Esophagus (tissue), 2 donors: ENCODE measurements around the gene DNAH3. TPM values are rescaled to one million over a fixed set of nuclear protein-coding genes. Genes with fewer than 3 reads are reported as not detected.

ENCODE experiments used
- H3K27ac ChIP-seq, 2 donors: one replicate each; pipeline ENCODE4 v1.5.1; 2013; ENCODE audit warnings: low read depth in 2 of 2, mild to moderate bottlenecking in 2 of 2, inconsistent platforms in 1 of 2, low read length in 1 of 2, moderate library complexity in 1 of 2
- H3K27me3 ChIP-seq, 2 donors: one replicate each; pipeline ENCODE4 v1.6.1; 2013; ENCODE audit warnings: low read length in 2 of 2, control low read depth in 1 of 2, mild to moderate bottlenecking in 1 of 2; ENCODE audit not compliant: insufficient read depth in 2 of 2, control insufficient read depth in 1 of 2
- H3K36me3 ChIP-seq, 2 donors: one replicate each; pipeline ENCODE4 v1.6.1; 2013; ENCODE audit warnings: low read length in 1 of 2; ENCODE audit not compliant: control insufficient read depth in 2 of 2, insufficient read depth in 2 of 2
- H3K4me1 ChIP-seq, 2 donors: one replicate each; pipeline ENCODE4 v1.6.1; 2013; ENCODE audit warnings: low read length in 1 of 2; ENCODE audit not compliant: control insufficient read depth in 2 of 2, insufficient read depth in 2 of 2
- H3K4me3 ChIP-seq, 2 donors: one replicate each; pipeline ENCODE4 v1.5.1; 2013; ENCODE audit warnings: low read length in 2 of 2, mild to moderate bottlenecking in 2 of 2, low read depth in 1 of 2, moderate library complexity in 1 of 2
- H3K9me3 ChIP-seq, 2 donors: one replicate each; pipeline ENCODE4 v1.6.1; 2013; ENCODE audit warnings: mild to moderate bottlenecking in 2 of 2, low read depth in 1 of 2, low read length in 1 of 2, moderate library complexity in 1 of 2; ENCODE audit not compliant: control insufficient read depth in 2 of 2, insufficient read depth in 1 of 2
- WGBS, 2 donors: extraction: QIAGEN DNeasy Blood & Tissue Kit; methylation state at CpG; one replicate each; pipeline ENCODE4 v1.1.7; 2013; 5-methylcytosine and 5-hydroxymethylcytosine counted together
- polyA plus RNA-seq, 2 donors: library from polyadenylated mRNA; stranded (reverse); fragments of 200-250 nt; gene quantifications; one replicate each; pipeline ENCODE4 v1.2.3, GENCODE V29; 2013
- donor health status: healthy with polysubstance abuse.
- donor health status: Bipolar disorder and iron deficiency.

DNAH3 gene
- polyA plus RNA-seq, 2 donors: 0.07 to 0.18 TPM

- no peaks in the 10 kb centered on the region for H3K4me1 ChIP-seq
- H3K36me3 ChIP-seq: no peaks in the 10 kb centered on the region
- no peak overlapping the region for H3K27ac ChIP-seq
- no peaks in the 10 kb centered on the region for H3K9me3 ChIP-seq
- H3K27me3 ChIP-seq: no peaks in the 10 kb centered on the region
- 79 to 84% methylated on average over 3 of the region's 3 CpGs for WGBS, 2 donors
- no peak overlapping the region for H3K4me3 ChIP-seq
Measured at GRCh38 chr16:21036471-21036870, 114.2 kb downstream of the DNAH3 start.

GRCh38 chr16:21033704-21034103 lies 116.9 kb downstream of the DNAH3 start:
- no peaks in the 10 kb centered on the region for H3K9me3 ChIP-seq
- no peak overlapping the region for H3K27ac ChIP-seq
- H3K36me3 ChIP-seq: no peaks in the 10 kb centered on the region
- no peaks in the 10 kb centered on the region for H3K4me1 ChIP-seq
- no peaks in the 10 kb centered on the region for H3K27me3 ChIP-seq
- no peak overlapping the region for H3K4me3 ChIP-seq
- 54 to 69% methylated on average over 10 of the region's 10 CpGs for WGBS, 2 donors

DNA sequence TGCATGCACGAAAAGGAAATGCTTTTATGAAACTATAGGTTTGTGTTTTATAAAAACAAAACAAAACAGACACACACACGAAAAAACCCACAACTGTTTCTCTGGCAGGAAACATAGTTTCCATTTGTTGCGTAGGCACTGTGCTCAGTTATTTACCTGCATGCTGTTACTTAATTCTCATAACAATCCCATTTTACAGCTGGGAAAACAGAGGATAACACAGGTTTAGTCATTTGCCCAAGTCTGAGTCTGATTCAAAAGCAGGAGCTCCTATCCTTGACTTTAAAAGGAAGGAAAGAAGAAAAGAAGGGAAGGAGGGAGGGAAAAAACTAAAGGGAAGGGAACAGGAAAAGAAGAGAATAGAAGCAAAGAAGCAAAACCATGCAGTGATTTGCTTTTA lies 117.4 kb downstream of the DNAH3 start:
- Histone ChIP-seq H3K27ac (no peak overlapping the region), H3K4me1 (no peaks in the 10 kb centered on the region), H3K36me3 (no peaks in the 10 kb centered on the region), H3K9me3 (no peaks in the 10 kb centered on the region), H3K4me3 (no peak overlapping the region), H3K27me3 (no peaks in the 10 kb centered on the region)
- WGBS, 2 donors: 72 to 77% methylated on average over 3 of the region's 3 CpGs

GRCh38 chr16:21028728-21029127 lies 121.9 kb downstream of the DNAH3 start:
- H3K4me1 ChIP-seq: no peaks in the 10 kb centered on the region
- no peaks in the 10 kb centered on the region for H3K36me3 ChIP-seq
- 68 to 80% methylated on average over 4 of the region's 4 CpGs for WGBS, 2 donors
- no peaks in the 10 kb centered on the region for H3K27me3 ChIP-seq
- H3K4me3 ChIP-seq: no peak overlapping the region
- H3K27ac ChIP-seq: no peak overlapping the region
- no peaks in the 10 kb centered on the region for H3K9me3 ChIP-seq

DNA sequence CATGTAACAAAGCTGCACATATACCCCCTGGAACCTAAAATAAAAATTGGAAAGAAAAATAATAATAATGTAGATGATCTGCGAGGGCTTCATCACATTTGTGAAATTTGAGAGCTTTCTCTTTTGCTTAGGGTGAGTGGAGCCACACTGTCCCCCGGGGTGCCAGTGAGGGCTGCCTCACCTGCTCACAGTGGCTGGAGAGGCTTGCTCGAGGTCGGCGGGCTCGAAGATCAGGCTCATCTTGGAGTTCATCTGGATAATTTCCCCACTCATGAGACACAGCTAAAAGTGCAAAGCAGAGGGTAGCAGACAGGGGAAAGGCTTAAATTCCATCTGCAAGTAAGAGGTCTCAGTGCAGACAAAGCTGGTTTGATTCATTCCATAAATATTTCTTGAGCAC lies 123.8 kb downstream of the DNAH3 start:
- 88 to 91% methylated on average over 6 of the region's 6 CpGs for WGBS, 2 donors
- no peaks in the 10 kb centered on the region for H3K9me3 ChIP-seq
- no peak overlapping the region for H3K27ac ChIP-seq
- H3K4me1 ChIP-seq: no peaks in the 10 kb centered on the region
- no peaks in the 10 kb centered on the region for H3K36me3 ChIP-seq
- H3K4me3 ChIP-seq: no peak overlapping the region
- no peaks in the 10 kb centered on the region for H3K27me3 ChIP-seq

GRCh38 chr16:21023509-21024202 lies 127.0 kb downstream of the DNAH3 start:
- Histone ChIP-seq H3K4me3 (no peak overlapping the region), H3K4me1 (no peaks in the 10 kb centered on the region), H3K27ac (no peak overlapping the region), H3K27me3 (no peaks in the 10 kb centered on the region), H3K36me3 (no peaks in the 10 kb centered on the region), H3K9me3 (no peaks in the 10 kb centered on the region)
- 73 to 83% methylated on average over 9 of the region's 9 CpGs for WGBS, 2 donors

DNA sequence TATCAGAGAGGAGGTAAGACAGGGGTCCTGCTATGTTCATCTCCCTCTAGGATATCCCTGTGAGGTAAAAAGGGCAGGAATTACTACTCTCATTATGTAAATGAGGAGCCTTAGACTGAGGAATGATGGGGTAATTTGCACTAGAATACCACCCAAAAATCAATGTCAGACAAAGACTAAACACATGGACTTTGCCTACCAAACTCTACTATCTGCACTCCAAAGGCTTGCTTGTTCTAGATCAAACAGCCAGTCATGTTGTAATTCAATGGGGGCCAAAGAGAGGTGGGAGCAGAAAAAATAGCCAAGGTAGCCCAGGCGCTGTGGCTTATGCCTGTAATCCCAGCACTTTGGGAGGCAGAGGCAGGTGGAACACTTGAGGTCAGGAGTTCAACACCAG lies 129.3 kb downstream of the DNAH3 start:
- no peaks in the 10 kb centered on the region for H3K4me1 ChIP-seq
- H3K4me3 ChIP-seq: no peak overlapping the region
- no peaks in the 10 kb centered on the region for H3K9me3 ChIP-seq
- 82 to 90% methylated on average over 1 of the region's 1 CpG for WGBS, 2 donors
- H3K27ac ChIP-seq: no peak overlapping the region
- no peaks in the 10 kb centered on the region for H3K36me3 ChIP-seq
- peaks cover 0 to 2% of the 10 kb centered on the region in 2 donors for H3K27me3 ChIP-seq

- Histone ChIP-seq H3K4me1 (no peaks in the 10 kb centered on the region), H3K9me3 (no peaks in the 10 kb centered on the region), H3K36me3 (no peaks in the 10 kb centered on the region), H3K27ac (no peak overlapping the region), H3K27me3 (no peaks in the 10 kb centered on the region), H3K4me3 (no peak overlapping the region)
- WGBS, 2 donors: 94 to 95% methylated on average over 5 of the region's 5 CpGs
Measured at GRCh38 chr16:21009815-21010214, 140.8 kb downstream of the DNAH3 start.

DNA sequence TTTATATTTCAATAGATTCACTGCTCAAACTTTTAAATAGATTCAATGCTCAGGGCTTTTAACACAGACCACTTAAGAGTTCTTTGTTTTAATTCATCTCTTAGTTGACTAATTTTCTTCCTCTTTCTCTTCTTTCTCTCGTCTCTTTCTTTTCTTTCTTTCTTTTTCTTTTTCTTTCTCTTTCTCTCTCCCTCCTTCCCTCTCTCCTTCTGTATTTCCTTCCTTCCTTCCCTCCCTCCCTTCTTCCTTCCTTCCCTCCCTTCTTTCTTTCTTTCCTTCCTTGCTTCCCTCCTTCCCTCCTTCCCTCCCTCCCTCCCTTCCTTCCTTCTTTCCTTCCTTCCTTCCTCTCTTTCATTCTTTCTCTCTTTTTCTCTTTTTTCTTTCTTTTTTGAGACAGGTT lies 145.6 kb downstream of the DNAH3 start:
- no peak overlapping the region for H3K4me3 ChIP-seq
- H3K27ac ChIP-seq: no peak overlapping the region
- H3K27me3 ChIP-seq: no peaks in the 10 kb centered on the region
- no peaks in the 10 kb centered on the region for H3K4me1 ChIP-seq
- no peaks in the 10 kb centered on the region for H3K9me3 ChIP-seq
- no peaks in the 10 kb centered on the region for H3K36me3 ChIP-seq
- 55 to 63% methylated on average over 1 of the region's 1 CpG for WGBS, 2 donors

- Histone ChIP-seq H3K27me3 (no peaks in the 10 kb centered on the region), H3K27ac (no peak overlapping the region), H3K9me3 (no peaks in the 10 kb centered on the region), H3K36me3 (no peaks in the 10 kb centered on the region), H3K4me3 (no peak overlapping the region), H3K4me1 (no peaks in the 10 kb centered on the region)
- WGBS, 2 donors: 35 to 50% methylated on average over 3 of the region's 3 CpGs
Measured at GRCh38 chr16:21001262-21001661, 149.4 kb downstream of the DNAH3 start.
